ENCODE measurements around the gene S100B.

Gene S100B

GRCh38 chr21:46604975-46605766 is at the start of gene S100B:
S100B (minus strand) TSS chr21:46605082; CDS start chr21:46602415, 2,667 bp downstream.
- H3K27me3 ChIP-seq (ENCODE audit: control insufficient read depth, insufficient read depth, low read length): no peaks in the 10 kb centered on the region
- 0 out of 2 replicates have a peak within 1 kb of the TSS, but pooled peaks have one; percentile 7 for H3K9ac ChIP-seq (ENCODE audit: low read depth, low read length)
- H3K27ac ChIP-seq (ENCODE audit: low read depth, low read length): no peak within 1 kb of the TSS
- H3K4me1 ChIP-seq (ENCODE audit: control insufficient read depth, insufficient read depth, low read length): peaks cover 30% of the 10 kb centered on the region
- no peak within 1 kb of the TSS for H3K4me3 ChIP-seq (ENCODE audit: low read depth, low read length)
- no peaks in the 10 kb centered on the region for H3K9me3 ChIP-seq (ENCODE audit: control insufficient read depth, insufficient read depth, low read length)
- H3K36me3 ChIP-seq (ENCODE audit: control insufficient read depth, insufficient read depth, low read length): no peaks in the 10 kb centered on the region

GRCh38 chr21:46651121-46651520 is 46.2 kb upstream of the S100B start:
- no peak overlapping the region for H3K27ac ChIP-seq (ENCODE audit: low read depth, low read length)
- no peak overlapping the region for H3K4me3 ChIP-seq (ENCODE audit: low read depth, low read length)
- no peaks in the 10 kb centered on the region for H3K27me3 ChIP-seq (ENCODE audit: control insufficient read depth, insufficient read depth, low read length)
- H3K4me1 ChIP-seq (ENCODE audit: control insufficient read depth, insufficient read depth, low read length): no peaks in the 10 kb centered on the region
- H3K9ac ChIP-seq (ENCODE audit: low read depth, low read length): no peak overlapping the region
- peaks cover 87% of the 10 kb centered on the region for H3K36me3 ChIP-seq (ENCODE audit: control insufficient read depth, insufficient read depth, low read length)
- H3K9me3 ChIP-seq (ENCODE audit: control insufficient read depth, insufficient read depth, low read length): peaks cover 6% of the 10 kb centered on the region; the same call in 1 of the 2 replicates

DNA sequence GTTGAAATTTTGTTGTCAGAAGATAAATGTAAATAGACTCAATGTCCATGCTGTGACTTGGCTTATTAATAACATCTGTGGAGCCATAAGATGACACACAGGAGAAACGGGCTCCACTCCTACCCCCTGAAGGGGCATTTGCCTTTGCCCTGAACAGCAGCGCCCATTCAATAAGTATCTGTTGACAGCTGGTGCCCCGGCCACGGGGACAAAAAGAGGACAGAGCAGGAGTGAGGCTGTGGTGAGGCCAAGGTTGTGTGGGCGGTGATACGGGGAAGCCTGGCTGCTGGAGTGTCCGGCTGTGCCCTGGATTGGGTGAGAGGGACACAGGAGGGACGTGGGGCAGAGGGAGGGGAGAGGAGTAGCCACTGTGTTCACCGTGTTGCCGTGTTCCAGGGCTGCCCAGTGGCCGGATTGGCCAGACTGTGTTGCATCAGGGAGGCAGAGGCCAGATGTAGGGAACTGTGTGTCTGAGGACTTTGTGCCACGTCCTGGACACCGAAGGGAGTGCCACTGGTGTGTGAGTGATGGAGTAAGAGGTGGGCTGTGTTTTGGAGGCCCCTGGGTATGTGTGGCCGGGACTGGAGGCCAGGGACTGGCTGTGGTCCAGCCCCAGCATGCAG is 45.7 kb upstream of the S100B start:
- no peaks in the 10 kb centered on the region for H3K4me1 ChIP-seq (ENCODE audit: control insufficient read depth, insufficient read depth, low read length)
- peaks cover 6% of the 10 kb centered on the region; the same call in 1 of the 2 replicates for H3K9me3 ChIP-seq (ENCODE audit: control insufficient read depth, insufficient read depth, low read length)
- no peak overlapping the region for H3K27ac ChIP-seq (ENCODE audit: low read depth, low read length)
- no peaks in the 10 kb centered on the region for H3K27me3 ChIP-seq (ENCODE audit: control insufficient read depth, insufficient read depth, low read length)
- H3K9ac ChIP-seq (ENCODE audit: low read depth, low read length): no peak overlapping the region
- H3K4me3 ChIP-seq (ENCODE audit: low read depth, low read length): no peak overlapping the region
- H3K36me3 ChIP-seq (ENCODE audit: control insufficient read depth, insufficient read depth, low read length): peaks cover 92% of the 10 kb centered on the region

- Histone ChIP-seq H3K36me3 (ENCODE audit: control insufficient read depth, insufficient read depth, low read length) (peaks cover 92% of the 10 kb centered on the region), H3K4me3 (ENCODE audit: low read depth, low read length) (no peak overlapping the region), H3K9ac (ENCODE audit: low read depth, low read length) (no peak overlapping the region), H3K4me1 (ENCODE audit: control insufficient read depth, insufficient read depth, low read length) (no peaks in the 10 kb centered on the region), H3K27me3 (ENCODE audit: control insufficient read depth, insufficient read depth, low read length) (no peaks in the 10 kb centered on the region), H3K9me3 (ENCODE audit: control insufficient read depth, insufficient read depth, low read length) (0 out of 2 replicates have a peak, but pooled peaks cover under 1% of the 10 kb centered on the region), H3K27ac (ENCODE audit: low read depth, low read length) (no peak overlapping the region)
Measured at GRCh38 chr21:46649356-46649755, 44.5 kb upstream of the S100B start.

DNA sequence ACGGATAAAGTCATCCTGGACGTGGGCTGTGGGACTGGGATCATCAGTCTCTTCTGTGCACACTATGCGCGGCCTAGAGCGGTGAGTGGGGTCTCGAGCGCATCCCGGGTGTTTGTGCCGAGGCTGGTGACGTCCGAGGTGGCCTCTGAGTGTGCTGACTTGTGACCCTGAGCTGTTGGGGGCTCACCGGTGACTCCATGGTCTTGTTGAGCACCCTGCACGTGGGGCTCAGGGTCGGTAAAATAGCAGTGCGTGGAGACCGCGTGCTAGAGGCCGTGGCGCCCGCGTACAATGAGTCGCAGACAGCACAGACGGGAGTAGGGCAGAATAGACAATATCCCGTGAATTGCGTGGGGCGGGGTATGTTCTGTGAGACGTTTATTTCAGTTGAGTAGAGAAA is 43.7 kb upstream of the S100B start:
- H3K9ac ChIP-seq (ENCODE audit: low read depth, low read length): no peak overlapping the region
- no peaks in the 10 kb centered on the region for H3K27me3 ChIP-seq (ENCODE audit: control insufficient read depth, insufficient read depth, low read length)
- no peak overlapping the region for H3K4me3 ChIP-seq (ENCODE audit: low read depth, low read length)
- peaks cover 92% of the 10 kb centered on the region for H3K36me3 ChIP-seq (ENCODE audit: control insufficient read depth, insufficient read depth, low read length)
- H3K27ac ChIP-seq (ENCODE audit: low read depth, low read length): no peak overlapping the region
- H3K9me3 ChIP-seq (ENCODE audit: control insufficient read depth, insufficient read depth, low read length): no peaks in the 10 kb centered on the region
- H3K4me1 ChIP-seq (ENCODE audit: control insufficient read depth, insufficient read depth, low read length): no peaks in the 10 kb centered on the region

DNA sequence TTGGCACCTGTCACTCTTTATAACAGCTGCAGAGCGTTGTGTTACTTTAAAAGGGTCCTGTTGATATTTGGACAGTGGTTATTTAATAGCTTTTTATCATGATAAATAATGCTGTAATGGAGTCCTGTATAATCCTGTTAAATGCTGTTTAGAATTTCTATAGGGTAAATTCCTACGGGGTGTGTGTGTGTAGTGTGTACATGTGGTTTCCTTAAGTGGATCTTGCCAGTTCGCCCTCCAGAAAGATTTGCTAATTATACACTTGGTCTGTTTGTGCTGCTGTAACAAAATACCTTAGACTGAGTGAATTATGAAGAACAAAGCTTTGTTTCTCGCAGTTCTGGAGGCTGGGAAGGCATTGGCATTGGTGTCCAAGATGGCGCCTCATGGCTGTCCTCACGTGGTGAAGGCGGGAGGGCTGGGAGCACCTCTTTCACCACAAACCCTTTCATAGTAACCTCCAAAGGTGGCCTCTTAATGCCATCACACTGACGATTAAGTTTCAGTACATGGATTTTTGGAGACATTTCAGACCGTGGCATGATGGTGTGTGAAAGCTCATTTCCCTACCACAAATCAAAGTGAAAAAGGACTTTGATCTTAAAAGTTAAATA is 41.8 kb upstream of the S100B start:
- H3K27me3 ChIP-seq (ENCODE audit: control insufficient read depth, insufficient read depth, low read length): no peaks in the 10 kb centered on the region
- no peak overlapping the region for H3K4me3 ChIP-seq (ENCODE audit: low read depth, low read length)
- no peak overlapping the region for H3K27ac ChIP-seq (ENCODE audit: low read depth, low read length)
- no peaks in the 10 kb centered on the region for H3K4me1 ChIP-seq (ENCODE audit: control insufficient read depth, insufficient read depth, low read length)
- H3K9me3 ChIP-seq (ENCODE audit: control insufficient read depth, insufficient read depth, low read length): no peaks in the 10 kb centered on the region
- H3K9ac ChIP-seq (ENCODE audit: low read depth, low read length): no peak overlapping the region
- peaks cover 86% of the 10 kb centered on the region for H3K36me3 ChIP-seq (ENCODE audit: control insufficient read depth, insufficient read depth, low read length)

GRCh38 chr21:46645840-46646239 is 41.0 kb upstream of the S100B start:
- peaks cover 88% of the 10 kb centered on the region for H3K36me3 ChIP-seq (ENCODE audit: control insufficient read depth, insufficient read depth, low read length)
- H3K9ac ChIP-seq (ENCODE audit: low read depth, low read length): no peak overlapping the region
- no peaks in the 10 kb centered on the region for H3K9me3 ChIP-seq (ENCODE audit: control insufficient read depth, insufficient read depth, low read length)
- no peaks in the 10 kb centered on the region for H3K27me3 ChIP-seq (ENCODE audit: control insufficient read depth, insufficient read depth, low read length)
- no peak overlapping the region for H3K4me3 ChIP-seq (ENCODE audit: low read depth, low read length)
- H3K4me1 ChIP-seq (ENCODE audit: control insufficient read depth, insufficient read depth, low read length): no peaks in the 10 kb centered on the region
- no peak overlapping the region for H3K27ac ChIP-seq (ENCODE audit: low read depth, low read length)

DNA sequence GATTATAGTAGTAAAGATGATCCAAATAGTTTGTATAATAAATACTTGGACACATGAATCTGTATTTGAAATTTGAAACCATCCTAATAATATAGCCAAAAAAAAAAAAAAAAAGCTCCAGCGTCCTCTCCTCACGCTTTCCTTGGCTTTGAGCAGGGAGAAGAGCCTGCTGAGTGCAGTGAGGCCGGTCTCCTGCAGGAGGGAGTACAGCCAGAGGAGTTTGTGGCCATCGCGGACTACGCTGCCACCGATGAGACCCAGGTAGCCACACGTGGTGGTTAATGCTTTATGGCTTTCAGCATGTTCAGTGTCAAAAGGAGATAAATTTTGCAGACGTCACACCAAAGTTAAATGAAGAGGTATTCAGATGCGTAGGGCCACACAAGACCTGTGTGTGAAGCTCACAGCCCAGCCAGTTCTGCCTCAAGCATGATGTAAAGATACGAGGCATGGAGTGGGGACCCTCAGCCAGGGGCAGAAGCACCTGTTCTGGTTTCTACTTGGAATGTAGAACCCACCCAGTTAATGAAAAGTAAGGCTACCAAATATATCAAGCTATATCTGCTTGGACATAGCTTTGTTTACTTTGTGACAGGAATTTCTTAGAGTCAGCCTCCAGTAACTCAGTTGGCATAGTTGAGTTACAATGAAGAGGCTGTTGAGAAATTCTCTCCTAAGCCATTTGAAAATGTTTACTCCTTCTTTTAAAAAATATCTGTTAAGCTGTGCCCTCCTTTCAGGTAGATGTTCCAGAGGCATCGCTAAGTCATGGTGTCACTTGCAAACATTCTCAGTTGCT is 38.7 kb upstream of the S100B start:
- H3K27me3 ChIP-seq (ENCODE audit: control insufficient read depth, insufficient read depth, low read length): no peaks in the 10 kb centered on the region
- peaks cover 69% of the 10 kb centered on the region for H3K36me3 ChIP-seq (ENCODE audit: control insufficient read depth, insufficient read depth, low read length)
- H3K9me3 ChIP-seq (ENCODE audit: control insufficient read depth, insufficient read depth, low read length): no peaks in the 10 kb centered on the region
- no peak overlapping the region for H3K27ac ChIP-seq (ENCODE audit: low read depth, low read length)
- no peak overlapping the region for H3K4me3 ChIP-seq (ENCODE audit: low read depth, low read length)
- H3K4me1 ChIP-seq (ENCODE audit: control insufficient read depth, insufficient read depth, low read length): no peaks in the 10 kb centered on the region
- H3K9ac ChIP-seq (ENCODE audit: low read depth, low read length): no peak overlapping the region

DNA sequence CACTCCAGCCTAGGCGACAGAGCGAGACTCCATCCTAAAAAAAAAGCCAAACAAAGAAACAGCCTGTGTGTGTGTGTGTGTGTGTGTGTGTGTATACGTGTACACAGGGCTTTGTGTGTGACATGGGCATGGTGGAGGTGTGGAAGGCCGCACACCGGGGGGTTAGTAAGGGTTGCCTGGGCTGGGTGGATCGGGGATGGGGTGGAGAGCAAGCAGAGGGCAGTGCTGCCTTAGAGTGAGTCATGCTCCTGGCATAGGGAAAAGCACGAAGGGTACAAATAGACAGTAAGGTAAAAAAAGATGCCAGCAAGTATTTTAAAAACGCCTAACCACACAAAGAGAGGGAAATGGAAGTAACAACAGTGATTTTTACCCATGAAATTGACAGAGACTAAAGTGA is 36.8 kb upstream of the S100B start:
- Histone ChIP-seq H3K27me3 (ENCODE audit: control insufficient read depth, insufficient read depth, low read length) (no peaks in the 10 kb centered on the region), H3K9ac (ENCODE audit: low read depth, low read length) (no peak overlapping the region), H3K4me3 (ENCODE audit: low read depth, low read length) (no peak overlapping the region), H3K4me1 (ENCODE audit: control insufficient read depth, insufficient read depth, low read length) (no peaks in the 10 kb centered on the region), H3K36me3 (ENCODE audit: control insufficient read depth, insufficient read depth, low read length) (peaks cover 70% of the 10 kb centered on the region), H3K9me3 (ENCODE audit: control insufficient read depth, insufficient read depth, low read length) (no peaks in the 10 kb centered on the region), H3K27ac (ENCODE audit: low read depth, low read length) (no peak overlapping the region)

GRCh38 chr21:46639489-46640386 is 34.9 kb upstream of the S100B start:
- peaks cover 56% of the 10 kb centered on the region for H3K36me3 ChIP-seq (ENCODE audit: control insufficient read depth, insufficient read depth, low read length)

More at GRCh38 chr21:46639489-46640386, 34.9 kb upstream of the S100B start:
- H3K4me3 ChIP-seq (ENCODE audit: low read depth, low read length): no peak overlapping the region
- H3K27ac ChIP-seq (ENCODE audit: low read depth, low read length): no peak overlapping the region
- peaks cover 6% of the 10 kb centered on the region for H3K4me1 ChIP-seq (ENCODE audit: control insufficient read depth, insufficient read depth, low read length)
- H3K27me3 ChIP-seq (ENCODE audit: control insufficient read depth, insufficient read depth, low read length): no peaks in the 10 kb centered on the region
- no peaks in the 10 kb centered on the region for H3K9me3 ChIP-seq (ENCODE audit: control insufficient read depth, insufficient read depth, low read length)
- no peak overlapping the region for H3K9ac ChIP-seq (ENCODE audit: low read depth, low read length)

All from HUES48 (cell line).